Measurements from ENCODE around the gene TRIL. TPM values are rescaled to one million over a fixed set of nuclear protein-coding genes. Genes with fewer than 3 reads are reported as not detected.

Gene TRIL
- total RNA-seq, 2 experiments from 2014 or later: 0.10 TPM; not detected in 1

DNA sequence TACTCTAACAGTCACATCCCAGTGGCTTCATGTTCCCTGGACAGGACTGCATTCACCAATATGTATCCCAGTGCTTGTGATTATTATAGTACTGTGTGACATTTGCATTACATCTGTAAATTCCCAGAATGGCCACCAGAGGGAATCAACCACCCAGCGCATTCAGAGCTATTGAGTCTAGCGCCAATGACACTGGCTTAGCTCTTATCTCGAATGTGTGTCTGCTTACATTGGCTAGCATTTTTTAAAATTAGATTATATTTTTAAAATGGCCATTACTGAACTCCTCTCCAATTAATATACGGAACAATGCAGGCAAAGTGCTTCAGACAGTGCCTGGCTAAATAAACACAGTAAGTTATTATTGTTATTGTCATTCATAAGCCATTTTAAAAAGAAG lies 36.3 kb downstream of the TRIL start:
- peak; percentile 30 for DNase-seq
- ChIA-PET POLR2A (no interaction called here), CTCF (interaction anchor here (0.6 to 9.0 kb wide), 26 partner anchors 8 to 492 kb away, joined by 3 to 88 read pairs (median 4); no protein-coding TSS in a partner anchor)
- no peak overlapping the region for H3K27ac Mint-ChIP-seq
- H3K9me3 Mint-ChIP-seq: no peaks in the 10 kb centered on the region
- no peaks in the 10 kb centered on the region for H3K36me3 Mint-ChIP-seq (ENCODE audit: low read depth)
- no peak overlapping the region for H3K4me3 Mint-ChIP-seq
- peaks cover 17% of the 10 kb centered on the region for H3K27me3 Mint-ChIP-seq
- H3K4me1 Mint-ChIP-seq: peaks cover 5% of the 10 kb centered on the region

DNA sequence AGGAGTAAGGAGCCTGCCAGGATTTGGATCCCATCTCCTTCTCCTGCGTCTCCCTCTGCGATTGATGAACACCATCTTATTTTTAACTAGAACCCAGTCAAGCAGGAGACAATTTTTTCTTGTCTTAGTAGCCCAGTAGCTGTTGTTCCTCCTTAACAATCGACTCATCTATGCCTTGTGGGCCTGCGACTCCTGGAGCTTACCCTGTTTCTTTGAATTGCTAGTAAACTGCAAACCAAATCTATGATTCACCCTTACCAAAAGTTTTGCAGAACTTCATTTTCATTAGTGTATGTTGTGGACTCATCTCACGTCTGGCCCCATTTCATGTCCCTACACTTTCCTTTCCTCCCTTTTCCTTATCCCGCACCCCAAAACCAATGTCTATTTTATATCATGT lies 37.7 kb downstream of the TRIL start:
- Mint-ChIP-seq H3K9me3 (no peaks in the 10 kb centered on the region), H3K4me1 (peaks cover 3% of the 10 kb centered on the region), H3K27ac (no peak overlapping the region), H3K36me3 (ENCODE audit: low read depth) (no peaks in the 10 kb centered on the region), H3K4me3 (no peak overlapping the region), H3K27me3 (peaks cover 5% of the 10 kb centered on the region)
- CTCF ChIA-PET: interaction anchor here (0.9 to 9.0 kb wide), 6 partner anchors 7 to 488 kb away, joined by 3 to 88 read pairs (median 6); no protein-coding TSS in a partner anchor
- POLR2A ChIA-PET: no interaction called here
- DNase-seq: no peak

DNA sequence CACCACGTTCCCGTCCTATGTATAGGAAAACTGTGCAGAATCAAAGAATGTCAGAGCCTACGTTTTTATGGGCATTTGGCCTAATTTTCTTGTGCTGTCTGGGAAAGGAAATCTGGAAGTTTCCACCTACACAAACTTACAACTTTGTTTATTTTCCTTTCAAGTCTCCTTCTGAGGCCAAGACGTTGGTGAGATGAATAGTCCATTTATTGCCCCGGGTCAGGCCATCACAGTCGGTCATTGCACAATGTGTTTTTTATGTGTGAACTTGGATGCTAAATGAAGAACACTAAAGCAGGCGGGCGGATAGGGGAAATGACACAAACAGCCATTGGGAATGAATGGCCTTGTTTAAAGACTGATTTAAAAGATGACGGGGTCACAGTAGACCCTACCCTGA lies 38.6 kb downstream of the TRIL start:
- Mint-ChIP-seq H3K27me3 (no peaks in the 10 kb centered on the region), H3K4me3 (no peak overlapping the region), H3K36me3 (ENCODE audit: low read depth) (no peaks in the 10 kb centered on the region), H3K27ac (no peak overlapping the region), H3K9me3 (no peaks in the 10 kb centered on the region), H3K4me1 (peaks cover 3% of the 10 kb centered on the region)
- POLR2A ChIA-PET: no interaction called here
- CTCF ChIA-PET: interaction anchor here (0.9 to 1.0 kb wide), 2 partner anchors 172 to 489 kb away, joined by 3 to 4 read pairs; no protein-coding TSS in a partner anchor
- no peak for DNase-seq

DNA sequence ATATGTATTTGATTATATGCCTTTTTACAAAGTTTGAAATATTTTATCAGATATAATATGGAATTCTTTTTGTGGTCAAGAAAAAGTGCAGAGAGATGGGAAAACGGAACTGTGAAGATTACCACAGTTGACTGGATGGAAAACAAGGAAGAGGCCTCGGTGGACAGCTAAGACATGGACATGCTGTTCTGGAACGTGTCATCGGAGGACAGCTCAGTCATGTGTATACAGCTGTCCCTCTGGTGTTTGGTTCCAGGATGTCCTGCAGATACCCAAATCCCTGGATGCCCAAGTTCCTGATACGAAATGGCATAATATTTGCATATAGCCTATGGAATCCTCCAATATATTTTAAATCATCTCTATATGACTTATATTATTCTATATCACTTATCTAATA lies 49.4 kb downstream of the TRIL start:
- Mint-ChIP-seq H3K27me3 (peaks cover 3% of the 10 kb centered on the region), H3K4me1 (no peaks in the 10 kb centered on the region), H3K36me3 (ENCODE audit: low read depth) (no peaks in the 10 kb centered on the region), H3K9me3 (no peaks in the 10 kb centered on the region), H3K27ac (no peak overlapping the region), H3K4me3 (no peak overlapping the region)
- ChIA-PET POLR2A (no interaction called here), CTCF (interaction anchor here (1.7 kb wide), 1 partner anchor 14 kb away, joined by 4 read pairs; no protein-coding TSS in a partner anchor)
- DNase-seq: no peak

DNA sequence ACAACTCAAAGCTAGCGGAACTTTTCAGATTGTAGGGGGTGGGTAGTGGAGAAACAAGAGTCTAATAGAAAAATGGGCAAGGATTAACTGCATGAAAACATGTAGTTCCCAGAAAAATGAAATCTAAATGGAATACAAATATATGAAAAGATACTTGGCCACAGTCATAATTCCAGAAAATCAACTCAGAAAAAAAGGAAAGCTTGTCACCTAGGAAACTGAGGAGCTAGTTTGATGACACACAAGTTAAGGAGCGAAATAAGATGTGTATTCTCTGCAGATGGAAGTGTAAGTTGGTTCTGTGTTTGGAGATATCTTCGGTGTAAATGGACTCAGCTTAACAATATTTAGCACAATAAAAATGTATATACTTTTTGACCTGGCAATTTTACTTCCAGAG lies 52.7 kb downstream of the TRIL start:
- DNase-seq: no peak
- Mint-ChIP-seq H3K4me1 (no peaks in the 10 kb centered on the region), H3K9me3 (no peaks in the 10 kb centered on the region), H3K4me3 (no peak overlapping the region), H3K27me3 (peaks cover 8% of the 10 kb centered on the region), H3K36me3 (ENCODE audit: low read depth) (no peaks in the 10 kb centered on the region), H3K27ac (no peak overlapping the region)
- POLR2A ChIA-PET: no interaction called here
- CTCF ChIA-PET: interaction anchor here (0.8 to 1.0 kb wide), 2 partner anchors 16 to 21 kb away, joined by 3 to 4 read pairs; no protein-coding TSS in a partner anchor

DNA sequence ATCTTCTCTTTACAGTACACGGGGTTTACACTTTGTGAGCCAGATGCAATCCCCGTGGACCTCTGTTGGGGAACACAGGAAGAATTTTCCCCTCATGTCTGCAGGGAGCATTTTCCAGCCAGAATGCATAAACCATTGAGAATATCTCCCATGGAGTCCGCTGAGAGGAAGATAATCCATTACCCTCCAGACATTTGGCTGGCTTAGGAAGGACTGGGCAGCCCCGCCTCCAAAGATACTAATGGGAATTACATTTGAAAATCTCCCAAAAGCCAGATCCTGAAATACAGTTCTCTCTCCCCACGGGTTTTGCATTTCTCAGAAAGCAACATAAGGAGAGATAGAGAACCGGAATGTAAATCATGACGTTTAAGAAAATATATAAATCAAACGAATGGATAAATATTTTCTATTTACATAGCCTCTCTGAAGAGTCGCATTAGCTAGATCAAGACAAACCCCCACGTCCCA lies 53.5 kb downstream of the TRIL start:
- Mint-ChIP-seq H3K27ac (no peak overlapping the region), H3K4me1 (no peaks in the 10 kb centered on the region), H3K4me3 (no peak overlapping the region), H3K27me3 (peaks cover 8% of the 10 kb centered on the region), H3K9me3 (no peaks in the 10 kb centered on the region), H3K36me3 (ENCODE audit: low read depth) (no peaks in the 10 kb centered on the region)
- ChIA-PET POLR2A (no interaction called here), CTCF (no interaction called here)
- DNase-seq: no peak

DNA sequence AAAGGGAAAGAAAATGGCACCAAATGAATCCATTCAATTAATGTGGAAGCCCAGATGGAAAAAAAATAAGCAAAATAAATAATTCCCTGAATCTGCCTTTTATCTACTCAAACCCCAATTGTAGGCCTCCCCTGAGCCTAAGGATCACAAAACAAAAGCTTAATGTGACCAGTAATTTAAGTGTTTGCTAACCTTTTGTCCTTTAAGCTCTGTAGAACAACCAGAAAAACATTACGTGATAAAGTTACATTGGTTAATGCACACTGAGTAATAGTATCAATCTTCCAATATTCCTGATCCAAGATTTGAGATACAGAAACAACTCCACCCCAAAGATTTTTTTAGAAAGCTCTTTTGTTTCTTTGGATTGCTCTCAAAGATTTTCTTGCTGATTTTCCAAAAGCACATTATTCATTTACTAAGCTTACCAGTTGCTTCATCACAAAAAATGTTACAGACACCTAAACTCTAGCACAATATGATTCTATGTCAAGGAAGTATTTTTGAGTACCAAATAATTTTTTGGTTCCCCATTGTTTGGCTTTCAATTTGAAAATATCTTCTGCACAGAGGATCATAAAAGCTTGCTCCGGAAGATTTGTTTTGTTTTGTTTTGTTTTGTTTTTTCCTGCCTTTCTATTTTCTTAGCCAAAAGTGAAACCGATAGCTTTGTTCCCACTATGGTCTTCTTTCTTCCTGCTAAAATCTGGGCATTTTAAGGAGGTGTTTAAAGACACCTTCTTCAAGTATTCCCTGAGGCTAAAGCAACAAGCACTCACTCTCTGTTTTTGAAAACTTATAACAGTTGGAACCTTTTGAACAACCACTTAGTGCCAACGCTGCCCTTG lies 54.2 kb downstream of the TRIL start:
- Mint-ChIP-seq H3K4me1 (no peaks in the 10 kb centered on the region), H3K27ac (no peak overlapping the region), H3K36me3 (ENCODE audit: low read depth) (no peaks in the 10 kb centered on the region), H3K9me3 (no peaks in the 10 kb centered on the region), H3K27me3 (peaks cover 8% of the 10 kb centered on the region), H3K4me3 (no peak overlapping the region)
- POLR2A ChIA-PET: no interaction called here
- CTCF ChIA-PET: interaction anchor here (1.4 kb wide), 1 partner anchor 18 kb away, joined by 3 read pairs; no protein-coding TSS in a partner anchor
- no peak for DNase-seq

Other genes with a start within 250 kb of the TRIL start
- gene CPVL, start 188.2 kb upstream of the TRIL start, total RNA-seq: 1 to 10 TPM; 1.8 to 2.1 TPM
- gene CHN2, start 236.4 kb upstream of the TRIL start, total RNA-seq: 1 to 10 TPM; 6.8 to 7.4 TPM